HG02571 (cell line): ENCODE data around the gene GCLM.
"Not testable (repeated sequence)": the region's sequence is repeated elsewhere in the genome, so short reads cannot be mapped to it uniquely, and the experiment has no call there.

ENCODE experiments used
- ATAC-seq: cut with Tn5 transposase; IDR thresholded peaks from one replicate; pipeline ENCODE4 v1.9.1; 2021; ENCODE audit warnings: mild to moderate bottlenecking, moderate library complexity; ENCODE audit not compliant: unreplicated experiment

GCLM gene

GRCh38 chr1:93909146-93910050 lies at the start of gene GCLM:
GCLM (minus strand) TSS chr1:93909430; CDS start chr1:93909163, 267 bp downstream.
- peak; percentile 93 for ATAC-seq

GRCh38 chr1:93958726-93959100 lies 49.5 kb upstream of the GCLM start:
- ATAC-seq, result no peak

GRCh38 chr1:93958032-93958725 lies 48.9 kb upstream of the GCLM start:
- ATAC-seq, result no peak

GRCh38 chr1:93955765-93956164 lies 46.5 kb upstream of the GCLM start:
- ATAC-seq, result no peak

- not testable (repeated sequence) for ATAC-seq
These were observed 37.9 kb upstream of the GCLM start for GRCh38 chr1:93947002-93947686.

- ATAC-seq, result no peak
These were observed 29.4 kb upstream of the GCLM start for GRCh38 chr1:93938461-93939145.

GRCh38 chr1:93937997-93938396 lies 28.8 kb upstream of the GCLM start:
- no peak for ATAC-seq

GRCh38 chr1:93925206-93925605 lies 16.0 kb upstream of the GCLM start:
- ATAC-seq, result no peak

- ATAC-seq, result no peak
These were observed 10.6 kb upstream of the GCLM start for GRCh38 chr1:93919780-93920179.

- no peak for ATAC-seq
These were observed 8.1 kb upstream of the GCLM start for GRCh38 chr1:93917302-93917701.

GRCh38 chr1:93910880-93911279 lies 1.6 kb upstream of the GCLM start:
- not testable (repeated sequence) for ATAC-seq

GRCh38 chr1:93910305-93910704 lies 1.1 kb upstream of the GCLM start:
- no peak for ATAC-seq

GRCh38 chr1:93908394-93909145 lies 660 bp downstream of the GCLM start:
- peak; percentile 41 for ATAC-seq

GRCh38 chr1:93907718-93908117 lies 1.5 kb downstream of the GCLM start:
- no peak for ATAC-seq

- ATAC-seq, result no peak
These were observed 2.8 kb downstream of the GCLM start for GRCh38 chr1:93906480-93906879.

- ATAC-seq, result no peak
These were observed 3.5 kb downstream of the GCLM start for GRCh38 chr1:93905734-93906133.

- ATAC-seq, result no peak
These were observed 4.2 kb downstream of the GCLM start for GRCh38 chr1:93905051-93905450.

- ATAC-seq, result no peak
These were observed 5.0 kb downstream of the GCLM start for GRCh38 chr1:93904228-93904627.

GRCh38 chr1:93900723-93901504 lies 8.3 kb downstream of the GCLM start:
- ATAC-seq, result no peak
